ENCODE measurements around the gene DGKE. TPM values are rescaled to one million over a fixed set of nuclear protein-coding genes. Genes with fewer than 3 reads are reported as not detected.

DGKE gene
- polyA plus RNA-seq, 1 donor from 2014 or later: 16.6 TPM

- no peaks in the 10 kb centered on the region for H3K79me2 ChIP-seq (replicated peaks; ENCODE audit: insufficient read depth, low read length)
- H3K36me3 ChIP-seq (ENCODE audit: insufficient read depth, low read length): no peaks in the 10 kb centered on the region
- H2AFZ ChIP-seq (ENCODE audit: low read depth, low read length): no peak overlapping the region
- no peak overlapping the region for H3K4me2 ChIP-seq (ENCODE audit: low read length)
- H3F3A ChIP-seq (ENCODE audit: insufficient read depth, low read length, poor library complexity, severe bottlenecking): no peaks in the 10 kb centered on the region
- no peak overlapping the region for H3K27ac ChIP-seq (ENCODE audit: low read length)
- no peak overlapping the region for H3K4me3 ChIP-seq (ENCODE audit: low read length)
- H4K20me1 ChIP-seq (ENCODE audit: insufficient read depth): no peaks in the 10 kb centered on the region
- no peaks in the 10 kb centered on the region for H3K9me3 ChIP-seq (ENCODE audit: low read length)
- no peaks in the 10 kb centered on the region for H3K27me3 ChIP-seq (ENCODE audit: insufficient read depth, low read depth, low read length)
- H3K9me2 ChIP-seq (ENCODE audit: insufficient read depth, low read length): no peaks in the 10 kb centered on the region
- H3K9ac ChIP-seq (ENCODE audit: low read length): no peak overlapping the region
- no peak for TF ChIP-seq POLR2AphosphoS5 (IDR thresholded peaks at IDR 0.05)
- TF ChIP-seq CTCF (IDR thresholded peaks at IDR 0.05; ENCODE audit: poor library complexity, severe bottlenecking): no peak
- no peak for TF ChIP-seq REST (IDR thresholded peaks at IDR 0.05; ENCODE audit: borderline replicate concordance)
- TF ChIP-seq MXI1 (conservative IDR thresholded peaks at IDR 0.05; ENCODE audit: poor library complexity, severe bottlenecking): no peak
- TF ChIP-seq EP300 (conservative IDR thresholded peaks at IDR 0.05; ENCODE audit: poor library complexity, severe bottlenecking): no peak
- no peak for TF ChIP-seq TAF1 (IDR thresholded peaks at IDR 0.05; ENCODE audit: low read depth)
- TF ChIP-seq EZH2 (IDR thresholded peaks at IDR 0.05; ENCODE audit: borderline replicate concordance, insufficient read depth, low read length, poor library complexity, severe bottlenecking): no peak
- no peak for TF ChIP-seq RAD21 (conservative IDR thresholded peaks at IDR 0.05)
Measured at GRCh38 chr17:56890906-56891674, 57.1 kb downstream of the DGKE start.

GRCh38 chr17:56891751-56892150 is 57.8 kb downstream of the DGKE start:
- Histone ChIP-seq H3K36me3 (ENCODE audit: insufficient read depth, low read length) (no peaks in the 10 kb centered on the region), H3K27me3 (ENCODE audit: insufficient read depth, low read depth, low read length) (no peaks in the 10 kb centered on the region), H2AFZ (ENCODE audit: low read depth, low read length) (no peak overlapping the region), H4K20me1 (ENCODE audit: insufficient read depth) (no peaks in the 10 kb centered on the region), H3K9me2 (ENCODE audit: insufficient read depth, low read length) (no peaks in the 10 kb centered on the region), H3K4me2 (ENCODE audit: low read length) (no peak overlapping the region), H3K4me3 (ENCODE audit: low read length) (no peak overlapping the region), H3K27ac (ENCODE audit: low read length) (no peak overlapping the region), H3K79me2 (replicated peaks; ENCODE audit: insufficient read depth, low read length) (no peaks in the 10 kb centered on the region), H3K9me3 (ENCODE audit: low read length) (no peaks in the 10 kb centered on the region), H3F3A (ENCODE audit: insufficient read depth, low read length, poor library complexity, severe bottlenecking) (no peaks in the 10 kb centered on the region), H3K9ac (ENCODE audit: low read length) (no peak overlapping the region)
- no peak for TF ChIP-seq MXI1 (conservative IDR thresholded peaks at IDR 0.05; ENCODE audit: poor library complexity, severe bottlenecking)
- TF ChIP-seq EZH2 (IDR thresholded peaks at IDR 0.05; ENCODE audit: borderline replicate concordance, insufficient read depth, low read length, poor library complexity, severe bottlenecking): no peak
- no peak for TF ChIP-seq EP300 (conservative IDR thresholded peaks at IDR 0.05; ENCODE audit: poor library complexity, severe bottlenecking)

Data from neural cell (in vitro differentiated cells).